MM.1S (cell line): ENCODE measurements around the gene SWAP70.

Experiments
- DNase-seq: peaks from one replicate; pipeline ENCODE4 v3.0.0-alpha.2; 2015
- H2AFZ ChIP-seq: fragments of 300-600 bp; sonication (generic); 2 replicates; pipeline ENCODE4 v1.6.0; 2016; ENCODE audit warnings: antibody characterized with exemption, low read length
- H3F3A ChIP-seq: fragments of 300-600 bp; sonication (generic); 2 replicates; pipeline ENCODE4 v1.6.1; 2016; ENCODE audit warnings: mild to moderate bottlenecking, antibody characterized with exemption, low read length, moderate library complexity, mixed read lengths; ENCODE audit not compliant: insufficient read depth
- H3K27ac ChIP-seq: fragments of 300-600 bp; sonication (generic); 2 replicates; pipeline ENCODE4 v1.5.1; 2016; ENCODE audit warnings: mild to moderate bottlenecking, low read length
- H3K27me3 ChIP-seq: fragments of 300-600 bp; sonication (generic); replicated peaks from 2 replicates; pipeline ENCODE4 v1.6.0; 2016; ENCODE audit warnings: low read length; ENCODE audit not compliant: insufficient read depth
- H3K36me3 ChIP-seq: fragments of 300-600 bp; sonication (generic); replicated peaks from 2 replicates; pipeline ENCODE4 v1.6.1; 2016; ENCODE audit warnings: mild to moderate bottlenecking, low read length, mixed read lengths; ENCODE audit not compliant: insufficient read depth
- H3K4me1 ChIP-seq: fragments of 300-600 bp; sonication (generic); 2 replicates; pipeline ENCODE4 v1.6.1; 2016; ENCODE audit warnings: low read length, mixed read lengths
- H3K4me2 ChIP-seq: fragments of 300-600 bp; sonication (generic); 2 replicates; pipeline ENCODE4 v1.6.0; 2016; ENCODE audit warnings: low read depth, low read length
- H3K4me3 ChIP-seq: fragments of 300-600 bp; sonication (generic); 2 replicates; pipeline ENCODE4 v1.5.1; 2016; ENCODE audit warnings: low read length, mixed read lengths
- H3K79me2 ChIP-seq: fragments of 300-600 bp; sonication (generic); 2 replicates; pipeline ENCODE4 v1.6.1; 2016; ENCODE audit warnings: mixed run types, low read length, mixed read lengths
- H3K9ac ChIP-seq: fragments of 300-600 bp; sonication (generic); 2 replicates; pipeline ENCODE4 v1.6.1; 2016; ENCODE audit warnings: low read length, mixed read lengths
- H3K9me2 ChIP-seq: fragments of 300-600 bp; sonication (generic); replicated peaks from 2 replicates; pipeline ENCODE4 v1.6.1; 2016; ENCODE audit warnings: mild to moderate bottlenecking, low read length, mixed read lengths; ENCODE audit not compliant: insufficient read depth
- H3K9me3 ChIP-seq: fragments of 300-600 bp; sonication (generic); replicated peaks from 2 replicates; pipeline ENCODE4 v1.6.1; 2016; ENCODE audit warnings: mild to moderate bottlenecking, low read length, mixed read lengths; ENCODE audit not compliant: insufficient read depth
- H4K20me1 ChIP-seq: fragments of 300-600 bp; sonication (generic); 2 replicates; pipeline ENCODE4 v1.6.1; 2016; ENCODE audit warnings: mild to moderate bottlenecking, low read length, moderate library complexity, mixed read lengths; ENCODE audit not compliant: insufficient read depth
- EZH2 ChIP-seq: fragments of 300-600 bp; sonication (generic); optimal IDR thresholded peaks from 2 replicates; pipeline ENCODE3; 2017; ENCODE audit warnings: low read depth, mild to moderate bottlenecking, antibody characterized with exemption, low read length, mixed read lengths
- EZH2phosphoT487 ChIP-seq: fragments of 300-600 bp; sonication (generic); IDR thresholded peaks from 2 replicates; pipeline ENCODE4 v1.6.1; 2018; ENCODE audit warnings: antibody characterized with exemption, low read length
- TF ChIP-seq, protein P1 (sequence below): fragments of 300-600 bp; sonication (generic); IDR thresholded peaks from 2 replicates; pipeline ENCODE4 v1.5.1; 2016; ENCODE audit warnings: antibody characterized with exemption, low read length, mixed read lengths

SWAP70 gene

DNA sequence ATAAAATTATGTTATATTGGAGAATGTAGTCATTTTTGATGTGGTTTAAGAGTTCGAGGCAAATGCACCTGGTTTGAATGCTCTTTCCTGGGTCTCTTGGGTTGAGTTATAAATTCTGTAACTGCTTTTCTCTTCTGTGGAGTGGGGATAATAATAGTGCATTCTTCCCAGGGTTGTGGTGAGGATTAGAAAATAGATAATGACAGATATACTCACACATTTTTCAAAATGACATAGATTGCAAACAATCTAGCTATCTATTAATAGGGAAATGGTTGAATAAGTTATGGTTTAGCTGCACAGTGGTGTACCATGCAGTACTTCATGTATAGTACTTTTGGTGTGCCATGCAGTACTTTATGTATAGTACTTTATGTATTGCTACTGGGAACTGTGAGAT is 67.4 kb downstream of the SWAP70 start:
- no peaks in the 10 kb centered on the region for H3K36me3 ChIP-seq
- TF ChIP-seq EZH2 = no peak
- TF ChIP-seq, protein P1, sequence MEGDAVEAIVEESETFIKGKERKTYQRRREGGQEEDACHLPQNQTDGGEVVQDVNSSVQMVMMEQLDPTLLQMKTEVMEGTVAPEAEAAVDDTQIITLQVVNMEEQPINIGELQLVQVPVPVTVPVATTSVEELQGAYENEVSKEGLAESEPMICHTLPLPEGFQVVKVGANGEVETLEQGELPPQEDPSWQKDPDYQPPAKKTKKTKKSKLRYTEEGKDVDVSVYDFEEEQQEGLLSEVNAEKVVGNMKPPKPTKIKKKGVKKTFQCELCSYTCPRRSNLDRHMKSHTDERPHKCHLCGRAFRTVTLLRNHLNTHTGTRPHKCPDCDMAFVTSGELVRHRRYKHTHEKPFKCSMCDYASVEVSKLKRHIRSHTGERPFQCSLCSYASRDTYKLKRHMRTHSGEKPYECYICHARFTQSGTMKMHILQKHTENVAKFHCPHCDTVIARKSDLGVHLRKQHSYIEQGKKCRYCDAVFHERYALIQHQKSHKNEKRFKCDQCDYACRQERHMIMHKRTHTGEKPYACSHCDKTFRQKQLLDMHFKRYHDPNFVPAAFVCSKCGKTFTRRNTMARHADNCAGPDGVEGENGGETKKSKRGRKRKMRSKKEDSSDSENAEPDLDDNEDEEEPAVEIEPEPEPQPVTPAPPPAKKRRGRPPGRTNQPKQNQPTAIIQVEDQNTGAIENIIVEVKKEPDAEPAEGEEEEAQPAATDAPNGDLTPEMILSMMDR = no peak
- TF ChIP-seq EZH2phosphoT487 = no peak
- H3K9ac ChIP-seq = no peak overlapping the region
- no peak overlapping the region for H3K4me3 ChIP-seq
- no peak for DNase-seq
- H3K4me1 ChIP-seq = peaks cover 11% of the 10 kb centered on the region
- H4K20me1 ChIP-seq = no peaks in the 10 kb centered on the region
- no peaks in the 10 kb centered on the region for H3F3A ChIP-seq
- H3K4me2 ChIP-seq = no peak overlapping the region
- no peak overlapping the region for H2AFZ ChIP-seq
- H3K27ac ChIP-seq = no peak overlapping the region
- H3K9me2 ChIP-seq = no peaks in the 10 kb centered on the region
- no peaks in the 10 kb centered on the region for H3K9me3 ChIP-seq
- no peaks in the 10 kb centered on the region for H3K79me2 ChIP-seq
- no peaks in the 10 kb centered on the region for H3K27me3 ChIP-seq

DNA sequence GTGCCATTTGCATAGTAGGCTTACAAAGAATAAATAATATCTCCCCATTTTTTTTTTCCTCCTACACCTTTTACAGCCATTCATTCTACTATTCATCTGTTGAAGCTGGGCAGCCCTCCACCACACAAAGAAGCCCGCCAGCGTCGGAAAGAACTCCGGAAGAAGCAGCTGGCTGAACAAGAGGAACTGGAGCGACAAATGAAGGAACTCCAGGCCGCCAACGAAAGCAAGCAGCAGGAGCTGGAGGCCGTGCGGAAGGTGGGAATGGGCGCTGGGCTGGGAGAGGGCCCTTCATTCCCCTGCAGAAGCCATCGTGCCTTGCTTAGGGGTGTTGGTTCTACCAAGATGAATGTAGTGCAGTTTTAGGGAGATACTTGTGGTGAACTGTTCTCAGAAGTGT is 68.6 kb downstream of the SWAP70 start:
- Histone ChIP-seq H3K4me1 (peaks cover 7% of the 10 kb centered on the region; the same call in 1 of the 2 replicates), H3K9me3 (no peaks in the 10 kb centered on the region), H3K36me3 (no peaks in the 10 kb centered on the region), H3K4me2 (no peak overlapping the region), H3K79me2 (no peaks in the 10 kb centered on the region), H4K20me1 (no peaks in the 10 kb centered on the region), H3K27me3 (no peaks in the 10 kb centered on the region), H3K4me3 (no peak overlapping the region), H3K9ac (no peak overlapping the region), H2AFZ (no peak overlapping the region), H3K27ac (no peak overlapping the region), H3F3A (no peaks in the 10 kb centered on the region), H3K9me2 (no peaks in the 10 kb centered on the region)
- TF ChIP-seq, protein P1 = no peak
- TF ChIP-seq EZH2phosphoT487 = no peak
- no peak for TF ChIP-seq EZH2
- DNase-seq = no peak

DNA sequence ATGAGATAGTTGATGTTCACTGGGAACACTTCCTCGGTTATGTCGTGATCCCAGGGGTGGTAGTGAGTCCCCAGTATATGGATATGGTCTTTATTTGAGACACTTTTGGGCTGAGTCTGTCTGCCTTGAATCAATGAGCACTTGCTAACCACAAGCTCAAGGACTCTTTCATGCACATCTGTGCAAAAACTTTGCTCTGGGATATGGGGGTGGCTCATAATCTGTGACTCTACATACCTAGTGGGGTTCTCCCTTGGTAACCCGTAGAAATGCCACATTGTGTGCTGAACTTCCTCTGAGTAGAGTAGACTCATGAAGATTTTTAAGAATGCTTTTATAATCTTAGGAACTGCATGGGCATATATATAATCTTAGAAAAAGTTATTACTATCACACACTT is 69.3 kb downstream of the SWAP70 start:
- H4K20me1 ChIP-seq = no peaks in the 10 kb centered on the region
- peaks cover 7% of the 10 kb centered on the region; the same call in 1 of the 2 replicates for H3K4me1 ChIP-seq
- no peaks in the 10 kb centered on the region for H3K36me3 ChIP-seq
- H3K79me2 ChIP-seq = no peaks in the 10 kb centered on the region
- H3K4me3 ChIP-seq = no peak overlapping the region
- no peaks in the 10 kb centered on the region for H3F3A ChIP-seq
- H3K27me3 ChIP-seq = no peaks in the 10 kb centered on the region
- H3K9me2 ChIP-seq = no peaks in the 10 kb centered on the region
- H2AFZ ChIP-seq = no peak overlapping the region
- H3K9ac ChIP-seq = no peak overlapping the region
- no peak overlapping the region for H3K27ac ChIP-seq
- TF ChIP-seq, protein P1 = no peak
- no peak overlapping the region for H3K4me2 ChIP-seq
- no peaks in the 10 kb centered on the region for H3K9me3 ChIP-seq
- no peak for DNase-seq
